Aorta (tissue), 5 donors: ENCODE data around the gene HAX1. TPM values are rescaled to one million over a fixed set of nuclear protein-coding genes. Genes with fewer than 3 reads are reported as not detected.
"Not testable (repeated sequence)": the region's sequence is repeated elsewhere in the genome, so short reads cannot be mapped to it uniquely, and the experiment has no call there.

ENCODE experiments used
- ATAC-seq: fragments of 200-7000 bp; cut with Tn5 transposase; one replicate; pipeline ENCODE4 v1.9.1; 2022; ENCODE audit warnings: moderate library complexity; ENCODE audit not compliant: low FRiP score
- DNase-seq, 2 donors: peaks; one replicate each; pipeline ENCODE4 v3.0.0-alpha.2; 2020
- H3K27ac ChIP-seq, 2 donors: one replicate each; pipeline ENCODE4 v1.5.1; 2013; ENCODE audit warnings: low read length in 2 of 2, mild to moderate bottlenecking in 2 of 2, moderate library complexity in 2 of 2, control low read depth in 1 of 2, inconsistent platforms in 1 of 2, low read depth in 1 of 2
- H3K27me3 ChIP-seq, 2 donors: one replicate each; pipeline ENCODE4 v1.6.1; 2013; ENCODE audit warnings: control low read depth in 1 of 2, low read length in 1 of 2, mild to moderate bottlenecking in 1 of 2, moderate library complexity in 1 of 2; ENCODE audit not compliant: insufficient read depth in 2 of 2, control insufficient read depth in 1 of 2
- H3K36me3 ChIP-seq, 2 donors: one replicate each; pipeline ENCODE4 v1.6.1; 2013; ENCODE audit warnings: control low read depth in 1 of 2, low read length in 1 of 2, mild to moderate bottlenecking in 1 of 2; ENCODE audit not compliant: insufficient read depth in 2 of 2, control insufficient read depth in 1 of 2
- H3K4me1 ChIP-seq, 2 donors: one replicate each; pipeline ENCODE4 v1.6.1; 2013; ENCODE audit warnings: low read length in 2 of 2, control low read depth in 1 of 2, mild to moderate bottlenecking in 1 of 2, moderate library complexity in 1 of 2; ENCODE audit not compliant: insufficient read depth in 2 of 2, control insufficient read depth in 1 of 2
- H3K4me3 ChIP-seq, 2 donors: one replicate each; pipeline ENCODE4 v1.5.1; 2013; ENCODE audit warnings: low read length in 2 of 2, control low read depth in 1 of 2, mild to moderate bottlenecking in 1 of 2
- H3K9me3 ChIP-seq: one replicate; pipeline ENCODE4 v1.6.1; 2013; ENCODE audit warnings: mild to moderate bottlenecking, low read length; ENCODE audit not compliant: control insufficient read depth
- WGBS, 2 donors: extraction: QIAGEN DNeasy Blood & Tissue Kit; methylation state at CpG; one replicate each; pipeline ENCODE4 v1.1.7; 2013; 5-methylcytosine and 5-hydroxymethylcytosine counted together
- intact Hi-C, 2 donors: fragments of 100-400 bp; cut with DNase I; formaldehyde crosslinking; loops; one replicate each; pipeline versions ENCODE4 v1.14.2 to v1.15.0; 2022
- polyA plus RNA-seq, 2 donors: library from polyadenylated mRNA; stranded (reverse); fragments of 200-250 nt; gene quantifications; one replicate each; pipeline ENCODE4 v1.2.3, GENCODE V29; 2013
- total RNA-seq, 2 donors: library from RNA; stranded (reverse); fragmentation: NEBNext Ultra II Directional; extraction: Animal tissue kit (Norgen Biotek cat#: 25700); gene quantifications; one replicate each; pipeline ENCODE4 v1.2.1, GENCODE V29; 2021
- donor health status: healthy with polysubstance abuse.
- donor health status: Bipolar disorder and iron deficiency.
- donor health status: DM: no; HTN: no; CAD: no.
- donor health status: DM: no; HTN: no; CAD: no.
- donor health status: DM: yes; HTN: yes; CAD: no.

HAX1 gene
- total and polyA plus RNA-seq, 4 donors, result 52.2 to 98.6 (median 63.9) TPM

DNA sequence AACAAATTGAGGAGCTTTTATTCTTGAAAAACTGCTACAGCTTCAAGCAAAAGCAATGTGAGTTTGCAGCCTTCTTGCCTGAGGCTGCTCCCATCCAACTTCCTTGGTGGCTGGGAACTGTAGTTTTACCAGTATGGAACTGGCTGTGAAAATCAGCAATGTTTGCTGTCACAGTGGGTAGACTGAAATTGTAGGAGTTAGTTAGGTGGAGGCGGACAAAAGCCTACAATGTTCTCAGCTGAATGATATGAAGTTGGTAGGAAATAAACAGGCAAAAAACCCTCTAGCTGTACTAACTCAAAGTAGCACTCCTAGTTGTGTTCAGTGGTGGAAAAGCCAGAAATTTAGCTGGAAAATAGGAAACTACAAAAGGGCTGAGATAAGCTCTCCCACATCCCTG lies 18.5 kb downstream of the HAX1 start:
- Histone ChIP-seq H3K27me3 (no peaks in the 10 kb centered on the region), H3K27ac (no peak overlapping the region), H3K36me3 (no peaks in the 10 kb centered on the region), H3K4me1 (no peaks in the 10 kb centered on the region), H3K9me3 (peaks cover 2% of the 10 kb centered on the region), H3K4me3 (no peak overlapping the region)
- intact Hi-C loops, result no loop called here
- WGBS, 2 donors, result 74 to 80% methylated on average over 1 of the region's 1 CpG
- ATAC-seq (no peak), DNase-seq (no peak)

- Histone ChIP-seq H3K27me3 (no peaks in the 10 kb centered on the region), H3K4me1 (no peaks in the 10 kb centered on the region), H3K9me3 (peaks cover 2% of the 10 kb centered on the region), H3K36me3 (no peaks in the 10 kb centered on the region), H3K27ac (no peak overlapping the region), H3K4me3 (no peak overlapping the region)
- DNase-seq (no peak), ATAC-seq (no peak)
- intact Hi-C loops, result no loop called here
- 80 to 81% methylated on average over 8 of the region's 8 CpGs for WGBS, 2 donors
Measured at GRCh38 chr1:154295408-154296235, 23.2 kb downstream of the HAX1 start.

DNA sequence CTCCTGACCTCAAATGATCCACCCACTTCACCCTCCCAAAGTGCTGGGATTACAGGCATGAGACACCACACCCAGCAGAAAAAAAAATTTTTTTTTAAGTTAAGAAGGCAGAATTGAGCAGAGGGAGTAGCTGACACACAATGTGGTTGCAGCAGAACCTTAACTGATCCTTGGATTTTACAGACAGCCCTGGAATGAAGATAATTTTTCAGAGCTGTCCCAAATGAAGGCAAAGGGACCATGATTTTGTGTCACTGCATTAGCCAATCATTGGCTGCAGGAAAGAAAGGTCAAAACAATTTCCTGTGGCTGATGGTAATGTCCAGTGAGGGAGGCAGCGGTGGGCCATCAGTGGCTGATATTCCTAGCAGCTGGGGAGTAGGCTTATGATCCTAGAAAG lies 29.2 kb downstream of the HAX1 start:
- intact Hi-C loops, result no loop called here
- no peak overlapping the region for H3K27ac ChIP-seq
- no peaks in the 10 kb centered on the region for H3K9me3 ChIP-seq
- no peaks in the 10 kb centered on the region for H3K36me3 ChIP-seq
- H3K4me1 ChIP-seq, result no peaks in the 10 kb centered on the region
- DNase-seq (no peak), ATAC-seq (no peak)
- no peaks in the 10 kb centered on the region for H3K27me3 ChIP-seq
- WGBS, 2 donors, result 79 to 88% methylated on average over 1 of the region's 1 CpG
- H3K4me3 ChIP-seq, result no peak overlapping the region

DNA sequence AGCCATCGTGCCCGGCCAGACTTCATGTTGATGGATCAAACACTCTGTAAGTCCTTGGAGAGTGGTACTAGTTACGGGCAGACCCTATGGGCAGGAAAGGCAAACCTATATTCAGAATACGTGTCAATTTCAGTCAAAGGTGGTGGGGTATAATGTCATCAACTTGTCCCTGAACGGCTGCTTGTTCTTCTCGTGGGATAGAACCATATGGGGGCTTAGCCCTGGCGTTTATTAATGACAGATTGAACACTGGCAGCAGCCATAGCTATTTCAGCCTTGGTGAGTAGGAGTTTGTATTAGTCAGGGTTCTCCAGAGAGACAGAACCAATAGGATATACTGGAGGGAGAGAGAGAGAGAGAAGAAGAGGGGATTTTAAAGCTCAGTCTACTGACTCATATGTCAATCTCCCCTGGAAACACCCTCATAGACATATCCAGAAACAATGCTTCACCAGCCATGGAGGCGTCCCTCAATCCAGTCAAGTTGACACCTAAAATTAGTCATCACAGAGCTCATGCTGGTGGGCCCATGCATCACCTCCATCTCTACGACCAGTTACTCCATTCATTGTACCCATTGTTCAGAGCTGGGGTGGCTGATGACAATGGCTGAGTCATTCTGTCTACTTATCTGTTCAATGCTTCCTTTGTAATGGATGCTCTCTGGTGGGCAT lies 32.4 kb downstream of the HAX1 start:
- Histone ChIP-seq H3K9me3 (no peaks in the 10 kb centered on the region), H3K4me1 (no peaks in the 10 kb centered on the region), H3K36me3 (no peaks in the 10 kb centered on the region), H3K4me3 (no peak overlapping the region), H3K27me3 (no peaks in the 10 kb centered on the region), H3K27ac (no peak overlapping the region)
- DNase-seq (no peak), ATAC-seq (no peak)
- WGBS, 2 donors, result 71 to 80% methylated on average over 9 of the region's 9 CpGs
- intact Hi-C loops, result no loop called here

DNA sequence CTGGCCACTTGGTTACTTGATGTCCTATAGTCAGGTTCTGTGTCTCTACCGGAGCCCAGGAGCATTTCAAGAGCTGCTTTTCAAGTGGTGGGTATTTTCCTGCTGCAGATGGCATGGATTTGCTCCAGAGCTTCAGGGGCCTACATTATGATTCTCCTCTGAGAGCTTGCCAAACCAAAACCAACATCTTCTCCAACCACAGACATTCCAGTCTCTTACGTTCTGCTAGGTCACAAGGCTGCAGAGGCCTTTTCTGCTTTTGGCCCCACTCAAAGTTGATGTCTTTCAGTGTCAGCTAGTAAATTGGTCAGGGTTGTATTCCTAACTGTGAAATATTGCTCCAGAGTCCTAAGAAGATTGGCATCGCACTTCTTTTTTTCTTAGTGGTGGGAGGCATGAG lies 33.7 kb downstream of the HAX1 start:
- no peak overlapping the region for H3K27ac ChIP-seq
- no peak overlapping the region for H3K4me3 ChIP-seq
- H3K27me3 ChIP-seq, result no peaks in the 10 kb centered on the region
- DNase-seq, result no peak
- H3K4me1 ChIP-seq, result no peaks in the 10 kb centered on the region
- 82 to 86% methylated on average over 3 of the region's 3 CpGs for WGBS, 2 donors
- H3K36me3 ChIP-seq, result no peaks in the 10 kb centered on the region
- ATAC-seq, result no peak
- intact Hi-C loops, result no loop called here
- H3K9me3 ChIP-seq, result no peaks in the 10 kb centered on the region

GRCh38 chr1:154307670-154308270 lies 35.3 kb downstream of the HAX1 start:
- WGBS, 2 donors, result 66 to 74% methylated on average over 4 of the region's 4 CpGs
- H3K36me3 ChIP-seq, H3K27me3 ChIP-seq, H3K27ac ChIP-seq, H3K9me3 ChIP-seq, intact Hi-C loops, H3K4me3 ChIP-seq, H3K4me1 ChIP-seq, DNase-seq, ATAC-seq: not testable (repeated sequence)

- H3K27ac ChIP-seq, intact Hi-C loops, H3K4me1 ChIP-seq, ATAC-seq, H3K27me3 ChIP-seq, H3K9me3 ChIP-seq, DNase-seq, H3K36me3 ChIP-seq, H3K4me3 ChIP-seq: not testable (repeated sequence)
- WGBS, 2 donors, result 71 to 82% methylated on average over 7 of the region's 7 CpGs
Measured at GRCh38 chr1:154309136-154309535, 36.7 kb downstream of the HAX1 start.

GRCh38 chr1:154312229-154313065 lies 40.0 kb downstream of the HAX1 start:
- intact Hi-C loops, ATAC-seq, H3K27me3 ChIP-seq, DNase-seq, H3K4me1 ChIP-seq, H3K27ac ChIP-seq, H3K36me3 ChIP-seq, H3K9me3 ChIP-seq, H3K4me3 ChIP-seq: not testable (repeated sequence)
- 72 to 76% methylated on average over 13 of the region's 13 CpGs for WGBS, 2 donors
